Ovary (tissue), 9 donors: ENCODE data around the gene SKAP2. TPM values are rescaled to one million over a fixed set of nuclear protein-coding genes. Genes with fewer than 3 reads are reported as not detected.

ENCODE experiments used
- DNase-seq, 5 donors: peaks; one replicate each; pipeline ENCODE4 v3.0.0-alpha.2; 2019 to 2020
- H3K27ac ChIP-seq, 2 donors: fragments of 200-600 bp; one replicate each; pipeline versions ENCODE4 v1.5.1 to v1.8.0; 2019 to 2022
- H3K27me3 ChIP-seq: fragments of 200-600 bp; one replicate; pipeline ENCODE4 v1.8.0; 2022
- H3K36me3 ChIP-seq: fragments of 200-600 bp; sonication (generic); one replicate; pipeline ENCODE4 v1.5.1; 2019
- H3K4me1 ChIP-seq: one replicate; pipeline ENCODE4 v1.8.1; 2013; ENCODE audit warnings: mild to moderate bottlenecking, moderate library complexity; ENCODE audit not compliant: insufficient read depth
- H3K4me3 ChIP-seq: fragments of 200-600 bp; sonication (generic); one replicate; pipeline ENCODE4 v1.5.1; 2017
- H3K9me3 ChIP-seq, 2 donors: fragments of 200-600 bp in 1 of 2; sonication (generic) in 1 of 2; one replicate each; pipeline versions ENCODE4 v1.5.1 to v1.8.1; 2013 to 2019; ENCODE audit warnings: mild to moderate bottlenecking in 1 of 2, moderate library complexity in 1 of 2
- CTCF ChIP-seq, 3 donors: fragments of 450-650 bp in 2 of 3; fragments of 200-600 bp in 1 of 3; IDR thresholded peaks; one replicate each; pipeline versions ENCODE4 v1.5.1 to v1.8.0; 2016 to 2022; ENCODE audit warnings: antibody characterized with exemption in 3 of 3, mild to moderate bottlenecking in 1 of 3
- EP300 ChIP-seq: sonication (generic); formaldehyde crosslinking; IDR thresholded peaks from one replicate; pipeline ENCODE4 v1.6.1; 2017; ENCODE audit warnings: antibody characterized with exemption
- POLR2A ChIP-seq: fragments of 450-650 bp; IDR thresholded peaks from one replicate; pipeline ENCODE4 v1.6.1; 2017; ENCODE audit warnings: antibody characterized with exemption, mild to moderate bottlenecking, moderate library complexity
- WGBS, 3 donors: extraction: QIAGEN DNeasy Blood & Tissue Kit in 1 of 3; methylation state at CpG; one replicate each; pipeline versions ENCODE4 v1.1.5 to v1.1.7; 2013 to 2017; 5-methylcytosine and 5-hydroxymethylcytosine counted together
- intact Hi-C, 4 donors: fragments of 100-400 bp; cut with DNase I; formaldehyde crosslinking; loops; one replicate each; pipeline versions ENCODE4 v1.11.0 to v1.15.1; 2022 to 2023
- polyA plus RNA-seq, 2 donors: library from polyadenylated mRNA; stranded (reverse); fragments of 200-250 nt in 1 of 2; fragments of 350-450 nt in 1 of 2; fragmentation: Illumina TruSeq in 1 of 2; extraction: RNeasy Lipid Tissue Mini Kit (QIAGEN cat#74804) in 1 of 2; gene quantifications; one replicate each; pipeline ENCODE4 v1.2.3, GENCODE V29; 2013 to 2014
- total RNA-seq, 7 donors: library from RNA; depleted of rRNA in 2 of 7; stranded (reverse); fragments of >200 nt in 2 of 7; fragmentation: NEBNext Ultra II Directional in 3 of 7; extraction: Animal tissue kit (Norgen Biotek cat#: 25700) in 3 of 7; gene quantifications; one replicate each; pipeline versions ENCODE4 v1.1.0 to v1.2.4, GENCODE V29; 2016 to 2023
- donor health status: DM: no; HTN: no; CAD: no; lungs with moderate emphysema.
- donor health status: DM: no; HTN: no; CAD: no.
- donor health status: Bipolar disorder and iron deficiency.
- donor health status: DM: yes; HTN: yes; CAD: no.
- donor health status: DM: no; HTN: no; CAD: no.
- donor health status: DM: yes; HTN: yes; CAD: no.

SKAP2 gene
- total and polyA plus RNA-seq, 9 donors: 8.6 to 40.8 (median 20.0) TPM

DNA sequence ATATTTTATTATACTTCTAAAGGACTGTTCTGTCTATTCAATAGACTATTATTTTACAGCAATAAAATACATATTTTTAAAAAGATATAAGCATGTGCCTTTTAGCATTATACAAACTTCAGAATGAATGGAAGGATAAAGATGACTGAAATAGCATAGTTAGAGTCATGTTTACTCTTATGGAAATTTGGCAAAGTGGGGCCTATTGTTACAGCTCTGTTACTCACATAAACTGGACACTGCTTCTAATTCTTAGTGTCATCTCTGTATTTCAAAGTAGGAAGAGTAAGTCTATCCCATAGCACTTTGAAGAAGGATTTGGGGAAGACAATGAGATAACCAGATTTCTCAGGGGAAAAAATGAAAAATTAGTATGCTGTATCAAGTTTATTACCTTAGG lies 168.2 kb downstream of the SKAP2 start:
- Histone ChIP-seq H3K4me3 (no peak overlapping the region), H3K27ac (no peak overlapping the region), H3K36me3 (no peaks in the 10 kb centered on the region), H3K9me3 (no peaks in the 10 kb centered on the region), H3K27me3 (no peaks in the 10 kb centered on the region), H3K4me1 (no peaks in the 10 kb centered on the region)
- TF ChIP-seq EP300 (no peak), POLR2A (no peak), CTCF (IDR thresholded peaks at IDR 0.05) (no peak)
- intact Hi-C loops: no loop called here
- no peak for DNase-seq

GRCh38 chr7:26694713-26695112 lies 169.7 kb downstream of the SKAP2 start:
- DNase-seq: no peak
- 93 to 94% (median 94%) methylated on average over 3 of the region's 3 CpGs for WGBS, 3 donors
- Histone ChIP-seq H3K4me3 (no peak overlapping the region), H3K9me3 (no peaks in the 10 kb centered on the region), H3K27me3 (no peaks in the 10 kb centered on the region), H3K27ac (no peak overlapping the region), H3K36me3 (no peaks in the 10 kb centered on the region), H3K4me1 (no peaks in the 10 kb centered on the region)
- TF ChIP-seq EP300 (no peak), POLR2A (no peak), CTCF (IDR thresholded peaks at IDR 0.05) (no peak)
- intact Hi-C loops: no loop called here

- TF ChIP-seq EP300: no peak
- TF ChIP-seq POLR2A: no peak
- no peak for TF ChIP-seq CTCF (IDR thresholded peaks at IDR 0.05)
- intact Hi-C loops: no loop called here
- no peaks in the 10 kb centered on the region for H3K9me3 ChIP-seq
- no peaks in the 10 kb centered on the region for H3K4me1 ChIP-seq
- no peak overlapping the region for H3K4me3 ChIP-seq
- H3K27ac ChIP-seq: no peak overlapping the region
- H3K36me3 ChIP-seq: no peaks in the 10 kb centered on the region
- DNase-seq: no peak
- no peaks in the 10 kb centered on the region for H3K27me3 ChIP-seq
Measured at GRCh38 chr7:26694141-26694540, 170.2 kb downstream of the SKAP2 start.

DNA sequence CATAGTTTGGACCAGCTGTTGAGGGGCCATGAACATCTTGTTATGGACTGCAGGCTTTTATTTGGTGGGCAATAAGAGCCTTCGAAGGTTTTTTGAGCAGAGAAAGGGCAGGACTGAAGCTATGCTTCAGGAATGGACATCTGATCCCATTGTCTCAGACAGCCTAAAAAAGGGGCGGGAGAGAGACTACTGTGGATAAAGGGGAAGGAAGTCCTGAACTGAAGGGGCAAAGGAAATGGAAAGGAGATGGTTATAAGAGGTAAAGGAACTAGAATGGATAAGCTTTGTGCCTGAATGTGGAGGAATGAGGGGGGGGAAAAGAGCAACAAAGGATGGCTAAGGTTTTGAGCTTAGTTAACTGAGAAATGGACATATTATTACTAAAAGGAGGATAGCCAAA lies 172.5 kb downstream of the SKAP2 start:
- intact Hi-C loops: no loop called here
- 80 to 87% (median 80%) methylated on average over 2 of the region's 2 CpGs for WGBS, 3 donors
- H3K4me3 ChIP-seq: no peak overlapping the region
- H3K36me3 ChIP-seq: no peaks in the 10 kb centered on the region
- H3K27me3 ChIP-seq: no peaks in the 10 kb centered on the region
- DNase-seq: no peak
- no peaks in the 10 kb centered on the region for H3K4me1 ChIP-seq
- no peaks in the 10 kb centered on the region for H3K9me3 ChIP-seq
- no peak overlapping the region for H3K27ac ChIP-seq
- TF ChIP-seq POLR2A (no peak), CTCF (IDR thresholded peaks at IDR 0.05) (no peak), EP300 (no peak)

- 73 to 85% (median 79%) methylated on average over 2 of the region's 2 CpGs for WGBS, 3 donors
- H3K27ac ChIP-seq: no peak overlapping the region
- intact Hi-C loops: no loop called here
- DNase-seq: no peak
- TF ChIP-seq EP300: no peak
- TF ChIP-seq CTCF (IDR thresholded peaks at IDR 0.05): no peak
- no peak for TF ChIP-seq POLR2A
- H3K36me3 ChIP-seq: no peaks in the 10 kb centered on the region
- no peaks in the 10 kb centered on the region for H3K4me1 ChIP-seq
- H3K9me3 ChIP-seq: no peaks in the 10 kb centered on the region
- H3K4me3 ChIP-seq: no peak overlapping the region
- H3K27me3 ChIP-seq: no peaks in the 10 kb centered on the region
Measured at GRCh38 chr7:26691406-26691805, 173.0 kb downstream of the SKAP2 start.
